Measurements from ENCODE around the gene GNPTAB.
A peak's percentile ranks its signal among the peaks of the same experiment; 100 is the strongest.
"Not testable (repeated sequence)": the region's sequence is repeated elsewhere in the genome, so short reads cannot be mapped to it uniquely, and the experiment has no call there.

GNPTAB gene

DNA sequence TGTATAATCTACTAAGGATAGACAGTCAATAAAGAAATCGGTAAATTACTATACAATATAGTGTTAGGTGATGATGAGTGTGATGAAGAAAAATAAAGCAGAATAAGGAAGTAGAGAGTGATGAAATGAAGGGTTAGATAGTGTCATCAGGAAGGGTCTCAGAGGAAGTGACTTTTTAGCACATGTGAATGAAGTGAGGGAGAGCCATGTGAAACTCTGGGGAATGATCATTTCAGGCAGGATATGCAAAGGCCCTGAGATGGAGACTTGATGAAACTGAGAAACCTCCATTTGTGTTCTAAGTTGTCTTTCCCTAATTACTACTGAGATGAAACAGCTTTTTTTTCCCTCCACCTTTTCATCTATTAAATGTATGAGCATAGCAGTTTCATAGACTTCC lies 19.4 kb upstream of the GNPTAB start:
- DNase-seq = no peak

DNA sequence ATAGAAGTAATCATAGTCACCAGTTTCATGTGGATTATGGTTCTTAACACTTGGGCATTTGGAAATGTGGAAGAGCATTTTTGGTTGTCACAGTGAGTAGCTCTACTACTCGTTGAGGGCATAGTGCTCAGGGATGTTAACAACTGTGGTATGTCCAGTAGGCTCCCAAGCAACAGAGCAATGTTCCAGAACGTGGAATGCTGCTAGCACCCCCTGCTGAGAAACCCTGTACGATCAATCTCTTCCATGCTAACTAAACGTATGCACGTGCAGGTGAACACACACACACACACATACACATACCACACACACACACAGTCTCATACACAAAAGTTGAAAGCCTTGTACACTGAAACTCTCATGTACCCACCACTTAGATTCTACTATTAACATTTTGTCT lies 16.6 kb upstream of the GNPTAB start:
- DNase-seq = no peak

DNA sequence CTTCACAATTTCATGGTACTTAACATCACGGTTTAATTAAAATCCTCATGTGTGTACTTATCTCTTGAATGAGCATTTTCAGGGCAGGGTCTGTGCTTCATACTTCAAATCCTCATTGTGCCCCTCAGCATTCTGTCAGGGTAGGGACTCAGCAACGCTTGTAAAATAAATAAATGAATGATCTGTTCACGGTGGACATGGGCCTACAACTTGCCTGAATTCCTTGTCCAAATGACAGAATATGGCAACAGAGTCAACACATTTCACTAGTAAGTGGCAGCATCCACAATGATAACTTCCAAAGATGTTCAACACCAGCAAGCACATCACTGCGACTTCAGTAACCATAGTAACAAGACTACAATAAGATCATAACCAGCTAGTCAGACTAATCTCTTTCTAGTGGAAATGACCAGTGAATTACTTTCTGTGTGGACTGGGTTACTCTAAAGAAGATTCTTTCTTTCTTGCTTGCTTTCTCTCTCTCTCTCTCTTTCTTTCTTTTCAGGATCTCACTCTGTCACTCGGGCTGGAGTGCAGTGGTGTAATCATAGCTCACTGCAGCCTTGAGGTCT lies 14.5 kb upstream of the GNPTAB start:
- DNase-seq = no peak

DNA sequence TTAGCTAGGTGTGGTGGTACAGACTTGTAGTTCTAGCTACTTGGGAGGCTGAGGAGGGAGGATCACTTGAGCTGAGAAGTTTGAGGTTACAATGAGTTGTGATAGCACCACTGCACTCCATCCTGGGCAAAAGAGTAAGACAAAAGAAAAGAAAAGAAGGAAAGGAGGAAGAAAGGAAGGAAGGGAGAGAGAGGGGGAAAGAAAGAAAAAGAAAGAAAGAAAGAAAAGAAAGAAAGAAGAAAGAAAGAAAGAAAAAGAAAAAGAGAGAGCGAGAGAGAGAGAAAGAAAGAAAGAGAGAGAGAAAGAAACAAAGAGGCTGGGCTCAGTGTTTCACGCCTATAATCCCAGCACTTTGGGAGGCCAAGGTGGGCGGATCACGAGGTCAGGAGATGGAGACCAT lies 10.3 kb upstream of the GNPTAB start:
- no peak for DNase-seq

DNA sequence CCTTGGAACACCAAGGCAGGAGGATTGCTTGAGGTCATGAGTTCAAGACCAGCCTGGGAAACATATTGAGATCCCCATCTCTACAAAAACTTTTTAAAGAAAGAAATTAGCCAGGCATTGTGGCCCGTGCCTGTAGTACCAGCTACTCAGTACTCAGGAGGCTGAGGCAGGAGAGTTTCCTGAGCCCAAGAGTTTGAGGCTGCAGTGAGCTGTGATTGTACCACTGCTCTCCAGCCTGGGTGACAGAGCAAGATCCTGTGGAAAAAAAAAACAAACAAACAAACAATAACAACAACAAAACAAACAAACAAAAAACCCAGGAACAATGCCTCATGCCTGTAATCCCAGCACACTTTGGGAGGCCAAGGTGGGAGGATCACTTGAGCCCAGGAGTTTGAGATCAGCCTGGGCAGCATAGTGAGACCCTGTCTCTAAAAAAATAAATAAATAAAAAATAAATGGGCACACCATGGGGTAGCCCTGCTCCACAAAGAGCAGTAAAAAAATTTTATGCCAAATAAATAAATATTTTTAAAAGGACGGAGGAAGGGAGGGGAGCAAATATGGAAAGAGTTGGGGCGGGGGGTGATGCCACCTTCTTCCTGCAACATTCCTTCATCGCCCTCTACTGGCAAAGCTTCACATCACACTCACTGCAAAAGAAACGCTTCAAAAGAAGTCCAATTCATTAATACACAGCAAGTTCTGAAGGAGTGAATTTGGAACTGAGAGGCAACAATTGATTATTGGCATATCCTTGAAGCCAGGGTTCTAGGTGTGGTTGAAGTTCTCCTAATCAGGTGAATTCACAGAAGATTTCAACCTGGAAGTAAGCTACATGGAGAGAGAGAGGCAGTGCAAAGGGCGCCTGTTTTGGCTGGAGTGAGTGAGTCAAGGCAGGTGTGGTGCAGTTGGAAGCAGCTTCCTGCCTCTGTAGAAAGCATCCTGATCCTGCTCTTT lies 8.8 kb upstream of the GNPTAB start:
- peak; percentile 50 for DNase-seq

DNA sequence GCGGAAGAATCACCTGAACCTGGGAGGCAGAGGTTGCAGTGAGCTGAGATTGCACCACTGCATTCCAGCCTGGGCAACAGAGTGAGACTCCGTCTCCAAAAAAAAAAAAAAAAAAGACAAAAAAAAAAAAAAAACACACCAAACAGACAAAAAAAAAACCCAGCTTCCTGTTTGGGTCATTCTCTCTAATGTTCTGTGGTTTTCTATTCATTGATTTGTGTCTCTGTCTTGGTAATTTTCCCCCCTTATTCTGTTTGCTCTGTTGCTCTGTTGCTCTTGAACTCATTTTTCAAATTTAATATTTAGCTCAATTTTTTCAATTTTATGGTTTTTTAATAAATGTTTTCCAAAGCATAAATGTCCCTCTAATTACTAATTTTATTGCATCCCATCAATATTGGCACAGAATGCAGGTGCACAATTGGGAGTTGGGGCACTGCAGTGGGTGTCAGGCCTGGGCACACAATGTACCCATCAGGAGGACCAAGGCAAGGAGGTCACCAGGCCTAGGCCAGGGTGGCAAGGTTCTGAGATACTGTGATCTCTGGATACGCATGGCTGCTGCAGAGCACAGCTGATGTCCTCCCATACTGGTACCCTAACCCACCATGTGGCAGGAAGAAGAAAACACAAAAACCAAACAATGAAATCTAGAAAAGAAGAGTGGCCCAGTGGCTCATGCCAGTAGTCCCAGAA lies 8.0 kb upstream of the GNPTAB start:
- DNase-seq = no peak

DNA sequence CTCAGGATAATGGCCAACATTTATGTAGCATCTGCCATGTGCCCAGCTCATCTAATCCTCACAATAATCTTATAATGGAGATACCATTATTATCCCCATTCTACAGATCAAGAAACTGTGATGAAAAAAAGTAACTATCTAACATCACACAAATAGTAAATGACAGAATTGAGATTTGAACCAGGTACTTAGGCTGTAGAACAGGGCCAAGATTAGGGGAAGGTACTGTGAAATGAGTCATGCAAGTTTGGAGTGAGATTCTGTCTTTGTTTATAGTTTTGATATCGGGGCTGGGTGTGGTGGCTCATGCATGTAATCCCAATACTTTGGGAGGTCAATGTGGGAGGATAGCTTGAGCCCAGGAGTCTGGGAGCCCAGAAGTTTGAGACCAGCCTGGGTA lies 1.3 kb upstream of the GNPTAB start:
- peak; percentile 25 for DNase-seq

DNA sequence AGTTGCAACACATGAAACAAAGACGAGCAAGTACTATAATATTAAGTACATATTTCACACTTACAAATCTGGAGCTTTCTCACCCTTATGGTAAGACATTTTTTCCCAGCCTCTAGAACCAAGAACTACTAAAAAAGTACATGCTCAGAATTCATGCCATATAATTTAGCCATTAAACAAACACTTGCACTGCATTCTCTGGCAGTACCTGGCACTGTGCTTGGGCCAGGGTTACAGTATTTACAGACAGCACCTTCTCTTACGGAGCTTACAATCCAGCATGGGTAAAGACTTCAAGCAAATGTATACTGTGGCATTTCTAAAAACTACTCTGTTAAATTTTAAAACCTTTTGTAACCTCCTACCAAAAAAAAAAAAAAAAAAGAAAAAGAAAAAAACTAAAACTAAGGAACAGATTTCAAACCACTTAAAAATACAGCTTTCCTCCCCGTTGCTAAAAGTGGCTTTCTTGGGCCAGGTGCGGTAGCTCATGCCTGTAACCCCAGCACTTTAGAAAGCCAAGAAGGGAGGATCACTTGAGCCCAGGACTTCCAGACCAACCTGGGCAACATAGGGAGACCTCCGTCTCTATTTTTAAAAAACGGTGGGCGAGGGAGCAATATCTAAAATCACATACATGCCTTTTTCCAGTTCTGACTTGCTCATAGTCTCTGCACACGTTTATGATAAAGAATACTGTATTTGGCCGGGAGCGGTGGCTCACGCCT lies 956 bp downstream of the GNPTAB start:
- DNase-seq = no peak

DNA sequence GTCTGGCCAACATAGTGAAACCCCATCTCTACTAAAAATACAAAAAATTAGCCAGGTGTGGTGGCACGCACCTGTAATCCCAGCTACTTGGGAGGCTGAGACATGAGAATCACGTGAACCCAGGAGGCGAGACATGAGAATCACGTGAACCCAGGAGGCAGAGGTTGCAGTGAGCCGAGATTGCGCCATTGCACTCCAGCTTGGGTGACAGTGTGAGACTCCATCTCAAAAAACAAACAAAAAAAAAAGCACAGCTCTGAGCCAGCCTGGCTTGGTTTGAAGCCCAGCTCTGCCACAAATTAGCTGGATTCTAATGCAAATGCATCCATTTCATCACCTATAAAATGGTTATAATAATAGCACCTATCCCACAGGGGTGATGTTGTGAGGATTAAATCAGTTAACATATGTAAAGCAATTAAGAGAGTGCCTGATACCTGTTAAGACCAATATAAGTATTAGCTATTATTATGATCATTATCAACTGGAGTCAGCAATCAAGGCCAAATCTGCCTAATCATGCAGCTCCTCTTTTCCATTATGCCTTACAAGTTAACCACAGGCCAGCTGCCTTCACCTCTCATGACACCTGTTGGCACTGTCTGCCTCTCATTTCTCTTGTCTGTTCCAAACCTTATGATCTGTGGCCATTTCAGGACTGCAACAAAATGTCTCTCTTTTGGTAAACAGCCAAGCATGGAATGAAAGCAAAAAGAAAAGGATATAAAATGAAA lies 2.1 kb downstream of the GNPTAB start:
- DNase-seq = no peak

DNA sequence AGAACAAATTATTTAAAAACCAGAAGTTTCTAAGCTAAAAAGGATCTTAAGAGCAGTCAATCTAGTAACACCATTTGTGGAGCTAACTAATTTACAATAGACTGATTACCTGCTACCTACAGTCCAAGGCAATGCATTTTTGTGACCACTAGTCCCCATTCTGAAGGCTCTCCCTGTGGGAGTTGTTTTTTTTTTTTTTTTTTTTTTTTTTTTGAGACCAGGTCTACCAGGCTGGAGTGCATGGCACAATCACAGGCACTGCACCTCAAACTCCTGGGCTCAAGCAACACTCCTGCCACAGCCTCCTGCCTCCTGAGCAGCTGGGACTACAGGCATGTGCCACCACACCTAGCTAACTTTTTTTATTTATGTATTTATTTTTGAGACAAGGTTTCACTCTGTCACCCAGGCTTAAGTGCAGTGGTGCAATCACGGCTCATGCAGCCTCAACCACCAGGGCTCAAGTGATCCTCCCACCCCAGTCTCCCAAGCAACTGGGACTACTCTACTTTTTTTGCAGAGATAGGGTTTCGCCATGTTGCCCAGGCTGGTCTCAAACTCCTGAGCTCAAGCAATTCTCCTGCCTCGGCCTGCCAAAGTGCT lies 3.9 kb downstream of the GNPTAB start:
- no peak for DNase-seq

DNA sequence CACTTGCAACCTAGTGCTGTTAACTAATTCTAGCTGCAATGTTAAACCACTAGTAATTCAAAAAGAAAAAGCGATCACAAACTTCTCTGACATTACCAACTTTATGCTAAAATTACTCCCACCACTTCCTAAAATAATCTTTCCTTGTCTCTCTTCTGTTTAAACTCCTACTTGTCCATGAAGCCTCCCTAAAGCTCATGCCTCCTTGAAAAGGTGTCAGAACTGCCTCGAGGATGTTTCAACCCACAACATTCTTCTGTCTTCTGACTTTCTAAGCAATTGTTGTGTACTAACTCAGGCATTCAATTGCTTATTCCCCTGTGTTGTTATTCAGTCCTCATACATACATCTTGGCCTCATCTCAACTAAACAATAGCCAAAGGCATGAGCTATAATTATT lies 5.9 kb downstream of the GNPTAB start:
- no peak for DNase-seq

DNA sequence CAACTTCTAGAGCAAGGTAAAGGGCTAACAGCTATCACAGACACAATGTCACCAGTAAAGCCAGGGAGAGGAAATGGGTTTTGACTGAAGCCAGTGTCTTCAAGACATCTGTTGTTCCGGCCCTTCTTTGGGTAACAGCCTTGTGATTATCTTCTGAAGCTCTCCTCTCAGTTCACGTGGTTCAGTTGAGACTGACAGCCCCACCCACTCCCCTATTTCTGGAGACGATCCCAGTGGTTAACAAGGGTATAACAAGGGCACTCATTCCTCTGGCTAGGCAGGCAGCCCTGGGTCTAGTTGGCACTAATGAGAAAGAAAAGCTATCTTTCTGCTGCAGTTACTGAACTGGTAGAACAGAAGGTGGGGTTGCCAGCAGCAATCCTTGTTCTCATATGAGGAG lies 6.9 kb downstream of the GNPTAB start:
- DNase-seq = peak; percentile 40

DNA sequence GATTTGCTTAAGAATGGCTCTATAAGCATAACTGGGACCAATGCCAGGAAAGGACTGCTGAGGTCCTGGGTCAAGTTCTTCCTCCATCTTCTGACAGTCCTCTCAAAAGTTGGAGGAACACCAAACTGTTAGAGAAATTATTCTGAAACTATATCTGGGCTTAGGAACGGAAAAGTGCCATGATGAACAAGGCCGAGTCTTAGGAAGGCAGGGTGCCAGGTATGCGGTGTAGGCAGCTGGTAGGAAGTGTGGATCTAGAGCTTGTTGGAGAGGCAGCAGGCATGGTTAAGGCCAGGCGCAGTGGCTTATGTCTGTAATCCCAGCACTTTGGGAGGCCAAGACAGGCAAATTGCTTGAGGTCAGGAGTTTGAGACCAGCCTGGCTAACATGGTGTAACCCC lies 7.7 kb downstream of the GNPTAB start:
- no peak for DNase-seq

DNA sequence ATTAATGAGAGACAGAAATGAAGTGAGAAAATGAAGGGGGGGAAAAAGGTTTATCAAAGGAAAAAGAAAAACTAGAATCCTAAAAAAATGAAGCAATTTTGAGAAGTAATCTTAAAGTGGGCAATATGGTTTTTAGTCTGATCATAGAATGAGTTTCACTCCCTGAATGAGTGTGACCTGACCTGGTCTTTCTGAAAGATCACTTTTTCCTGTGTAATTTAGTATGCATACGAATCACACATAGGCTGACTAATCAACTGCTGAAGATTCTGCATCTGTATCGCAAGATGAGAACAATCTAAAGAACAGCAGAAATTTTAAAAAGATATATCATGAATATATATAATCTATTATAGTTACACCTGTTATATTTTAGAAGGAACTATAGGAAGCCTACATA lies 11.3 kb downstream of the GNPTAB start:
- peak; percentile 15 for DNase-seq

DNA sequence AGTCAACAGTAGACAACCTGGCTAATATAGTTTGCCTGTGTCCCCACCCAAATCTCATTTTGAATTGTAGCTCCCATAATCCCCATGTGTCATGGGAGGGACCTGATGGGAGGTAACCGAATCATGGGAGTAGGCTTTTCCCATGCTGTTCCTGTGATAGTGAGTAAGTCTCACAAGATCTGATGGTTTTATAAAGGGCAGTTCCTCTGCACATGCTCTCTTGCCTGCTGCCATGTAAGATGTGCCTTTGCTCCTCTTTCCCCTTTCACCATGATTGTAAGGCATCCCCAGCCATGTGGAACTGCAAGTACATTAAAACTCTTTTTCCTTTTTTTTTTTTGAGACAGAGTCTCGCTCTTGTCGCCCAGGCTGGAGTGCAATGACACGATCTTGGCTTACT lies 12.1 kb downstream of the GNPTAB start:
- DNase-seq = not testable (repeated sequence)

DNA sequence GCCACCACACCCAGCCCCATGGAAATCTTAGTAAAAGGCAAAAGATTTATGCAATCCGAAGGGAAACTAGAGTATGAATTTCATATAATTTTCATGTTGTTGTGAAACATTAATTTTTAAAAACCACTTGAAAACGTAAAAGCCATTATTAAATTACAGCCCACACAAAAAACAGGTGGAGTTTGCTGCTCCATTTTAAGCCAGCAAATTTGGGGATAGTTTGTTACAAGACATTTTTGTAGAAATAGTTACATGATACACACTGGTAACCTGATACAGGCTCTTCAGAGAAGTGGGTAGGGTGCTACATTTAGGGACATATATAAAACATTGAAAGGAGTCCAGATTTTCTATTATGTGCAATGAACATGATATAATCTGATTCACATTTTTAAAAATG lies 17.6 kb downstream of the GNPTAB start:
- no peak for DNase-seq

DNA sequence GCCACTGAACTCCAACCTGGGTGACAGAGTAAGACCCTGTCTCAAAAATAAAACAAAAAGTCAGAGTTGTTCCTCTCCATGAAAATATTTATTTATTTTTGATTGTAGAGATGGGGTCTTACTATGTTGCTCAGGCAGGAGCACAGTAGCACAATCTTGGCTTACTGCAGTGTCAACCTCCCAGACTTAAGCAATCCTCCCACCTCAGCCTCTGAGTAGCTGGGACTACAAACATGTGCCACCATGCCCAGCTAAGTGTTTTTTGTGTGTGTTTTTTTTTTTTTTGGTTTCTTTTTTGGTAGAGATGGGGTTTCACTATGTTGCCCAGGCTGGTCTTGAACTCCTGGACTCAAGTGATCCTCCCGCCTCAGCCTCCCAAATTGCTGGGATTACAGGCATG lies 18.0 kb downstream of the GNPTAB start:
- not testable (repeated sequence) for DNase-seq

DNA sequence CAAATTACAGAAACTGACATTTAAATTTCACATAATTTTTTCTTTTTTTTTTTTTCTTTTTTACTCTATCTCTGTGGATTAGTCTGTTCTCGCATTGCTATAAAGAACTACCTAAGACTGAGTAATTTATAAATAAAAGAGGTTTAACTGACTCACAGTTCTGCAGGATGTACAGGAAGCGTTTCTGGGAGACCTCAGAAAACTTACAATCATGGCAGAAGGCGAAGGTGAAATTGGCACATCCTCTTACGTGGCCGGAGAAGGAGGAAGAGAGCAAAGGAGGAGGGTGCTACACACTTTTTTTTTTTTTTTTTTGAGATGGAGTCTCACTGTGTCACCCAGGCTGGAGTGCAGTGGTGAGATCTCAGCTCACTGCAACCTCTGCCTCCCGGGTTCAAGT lies 19.4 kb downstream of the GNPTAB start:
- DNase-seq = not testable (repeated sequence)

DNA sequence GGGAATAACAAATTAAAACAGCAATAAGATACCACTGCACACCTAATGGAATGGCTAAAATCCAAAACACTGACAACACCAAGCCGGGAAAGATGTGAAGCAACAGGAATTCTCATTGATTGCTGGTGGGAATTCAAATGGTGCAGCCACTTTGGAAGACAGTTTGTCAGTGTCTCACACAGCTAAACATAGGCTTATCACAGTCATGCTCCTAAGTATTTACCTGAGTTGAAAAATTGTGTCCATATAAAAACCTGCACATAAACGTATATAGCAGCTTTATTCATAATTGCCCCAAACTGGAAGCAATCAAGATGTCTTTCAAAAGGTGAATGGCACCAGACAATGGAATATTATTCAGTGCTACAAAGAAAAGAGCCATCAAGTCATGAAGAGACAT lies 21.6 kb downstream of the GNPTAB start:
- no peak for DNase-seq

DNA sequence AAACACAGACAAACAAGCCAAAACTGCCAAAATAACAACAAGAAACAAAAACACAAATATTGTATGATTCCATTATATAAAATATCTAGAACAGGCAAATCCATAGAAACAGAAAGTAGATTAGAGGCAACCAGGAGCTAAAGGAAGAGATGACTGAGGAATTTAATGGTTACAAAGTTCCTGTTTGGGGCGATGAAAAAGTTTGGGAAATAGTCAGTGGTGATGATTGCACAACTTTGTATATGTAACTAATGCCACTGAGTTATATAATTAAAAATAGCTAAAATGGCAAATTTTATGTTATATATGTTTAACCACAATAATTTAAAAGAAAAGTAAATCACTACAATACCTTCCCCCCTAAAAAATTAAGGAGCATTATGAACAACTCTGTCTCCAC lies 24.5 kb downstream of the GNPTAB start:
- no peak for DNase-seq

DNA sequence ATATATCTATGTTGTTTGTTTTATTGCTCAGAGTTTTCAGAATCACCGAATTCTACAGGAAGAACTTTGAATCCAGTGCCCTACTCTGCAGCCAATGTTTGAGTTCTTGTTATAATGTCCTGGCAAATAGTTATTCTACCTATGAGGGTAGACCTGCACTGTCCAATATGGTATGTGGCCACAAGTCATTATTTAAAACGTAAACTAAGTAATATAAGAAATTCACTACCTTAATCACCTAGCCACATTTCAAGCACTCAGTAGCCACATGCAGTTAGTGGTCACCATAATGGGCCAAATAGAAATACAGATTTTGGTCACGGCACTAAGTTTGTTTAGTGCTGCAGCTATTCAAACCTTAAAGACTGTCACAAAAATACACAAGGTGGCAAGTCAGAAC lies 26.4 kb downstream of the GNPTAB start:
- DNase-seq = no peak

DNA sequence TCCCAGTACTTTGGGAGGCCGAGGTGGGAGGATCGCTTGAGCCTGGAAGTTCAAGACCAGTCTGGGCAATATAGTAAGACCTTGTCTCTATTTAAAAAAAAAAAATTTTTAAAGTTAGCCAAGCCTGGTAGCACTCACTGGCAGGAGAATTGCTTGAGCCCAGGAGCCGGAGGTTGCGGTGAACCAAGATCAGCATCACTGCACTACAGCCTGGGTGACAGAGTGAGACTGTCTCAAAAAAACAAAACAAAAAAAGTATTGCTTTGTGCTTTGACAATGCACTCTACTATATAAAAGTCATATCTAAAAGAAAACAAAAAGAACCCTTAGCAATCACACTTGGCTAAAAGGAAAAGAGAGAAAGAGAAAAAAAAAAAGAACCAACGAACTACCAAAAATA lies 26.8 kb downstream of the GNPTAB start:
- no peak for DNase-seq

Measured in HCEC 1CT (cell line).